Kidney capillary endothelial cell (primary cell): ENCODE results near the gene CCNY.

ENCODE experiments used
- DNase-seq: peaks from one replicate; pipeline ENCODE4 v3.0.0-alpha.2; 2018; ENCODE audit warnings: low spot score

The CCNY gene

GRCh38 chr10:35486297-35486990 is 150.1 kb downstream of the CCNY start:
- peak; percentile 44 for DNase-seq

GRCh38 chr10:35487336-35488034 is 151.2 kb downstream of the CCNY start:
- DNase-seq, result no peak

GRCh38 chr10:35488228-35488627 is 151.9 kb downstream of the CCNY start:
- no peak for DNase-seq

- DNase-seq, result no peak
Observed at GRCh38 chr10:35492386-35493195, 156.3 kb downstream of the CCNY start.

GRCh38 chr10:35493196-35494118 is 157.1 kb downstream of the CCNY start:
- DNase-seq, result no peak

GRCh38 chr10:35495521-35496119 is 159.3 kb downstream of the CCNY start:
- peak; percentile 15 for DNase-seq

- DNase-seq, result no peak
Observed at GRCh38 chr10:35497909-35498308, 161.6 kb downstream of the CCNY start.

GRCh38 chr10:35498693-35499092 is 162.4 kb downstream of the CCNY start:
- no peak for DNase-seq

- no peak for DNase-seq
Observed at GRCh38 chr10:35501923-35502322, 165.6 kb downstream of the CCNY start.

GRCh38 chr10:35502692-35503091 is 166.4 kb downstream of the CCNY start:
- no peak for DNase-seq

- DNase-seq, result no peak
Observed at GRCh38 chr10:35503578-35503977, 167.3 kb downstream of the CCNY start.

GRCh38 chr10:35504132-35504531 is 167.8 kb downstream of the CCNY start:
- DNase-seq, result no peak

- no peak for DNase-seq
Observed at GRCh38 chr10:35505241-35505873, 169.0 kb downstream of the CCNY start.

GRCh38 chr10:35506741-35507140 is 170.4 kb downstream of the CCNY start:
- no peak for DNase-seq

GRCh38 chr10:35507519-35508109 is 171.3 kb downstream of the CCNY start:
- no peak for DNase-seq

GRCh38 chr10:35508647-35509046 is 172.3 kb downstream of the CCNY start:
- DNase-seq, result no peak

GRCh38 chr10:35510891-35511290 is 174.6 kb downstream of the CCNY start:
- no peak for DNase-seq

GRCh38 chr10:35511647-35512046 is 175.3 kb downstream of the CCNY start:
- no peak for DNase-seq

GRCh38 chr10:35516102-35516670 is 179.9 kb downstream of the CCNY start:
- no peak for DNase-seq
